Stimulated activated CD4-positive, alpha-beta T cell treated with anti-CD3 and anti-CD28 coated beads, Interleukin-2, amount 100 ng/mL, for 4 hours (primary cell): Measurements from ENCODE around the gene ATP10A.
"Not testable (repeated sequence)": the region's sequence is repeated elsewhere in the genome, so short reads cannot be mapped to it uniquely, and the experiment has no call there.

Experiments used
- DNase-seq: peaks from one replicate; pipeline ENCODE4 v3.0.0-alpha.2; 2020; ENCODE audit warnings: low read depth

ATP10A gene

DNA sequence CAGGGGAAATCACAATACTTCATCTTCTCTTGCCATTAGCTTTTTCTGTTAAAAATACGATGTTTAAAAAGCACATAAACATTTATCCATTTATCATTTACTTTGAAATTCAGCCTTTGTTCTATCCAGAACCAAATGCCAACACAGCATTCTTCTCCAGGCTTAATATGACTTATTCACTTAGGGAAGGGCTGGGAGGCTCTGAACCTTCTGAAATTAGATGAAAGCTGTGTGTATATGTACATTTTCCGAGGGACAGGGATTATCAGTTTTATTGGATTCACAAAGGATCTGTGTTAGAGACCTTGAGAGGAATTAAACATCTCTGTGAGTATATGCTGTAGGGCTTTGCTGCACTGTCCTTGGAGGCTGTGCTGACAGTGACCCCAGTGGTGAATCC lies 213.7 kb downstream of the ATP10A start:
- DNase-seq = no peak

DNA sequence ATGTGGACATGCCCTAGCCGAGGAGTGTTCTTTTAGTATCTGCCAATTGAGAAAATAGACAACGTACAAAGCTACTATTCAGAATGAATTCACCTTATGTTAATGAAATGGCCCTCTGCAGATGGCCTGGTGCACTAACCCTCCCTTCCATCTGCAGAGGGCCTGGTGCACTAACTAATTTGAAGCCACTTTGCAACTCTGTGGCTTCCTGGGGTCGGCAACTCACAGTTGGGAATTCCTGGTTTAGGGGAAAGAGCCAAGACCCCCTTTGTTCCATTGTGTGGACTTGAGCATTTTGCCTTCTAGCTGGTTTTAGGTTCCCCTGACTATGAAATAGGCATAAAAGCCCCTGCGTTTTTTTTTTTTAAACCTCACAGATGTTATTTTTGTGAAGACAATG lies 220.0 kb downstream of the ATP10A start:
- DNase-seq = no peak

DNA sequence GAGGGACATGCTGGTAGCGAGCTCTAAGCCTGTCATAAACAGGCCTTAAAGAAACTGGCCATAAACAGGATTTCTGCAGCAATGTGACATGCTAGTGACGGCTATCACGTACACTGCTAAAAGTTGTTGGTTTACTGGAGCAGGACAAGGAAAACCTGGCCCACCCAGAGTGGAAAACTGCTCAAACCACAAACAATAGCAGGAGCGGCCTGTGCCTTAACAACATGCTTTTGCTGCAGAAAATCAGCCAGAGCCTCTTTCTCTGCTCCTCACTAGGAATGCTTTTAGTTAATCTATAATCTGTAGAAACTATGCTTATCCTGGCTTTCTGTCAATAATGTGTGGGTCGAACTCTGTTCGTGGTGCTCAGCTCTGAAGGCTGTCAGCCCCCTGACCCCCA lies 221.4 kb downstream of the ATP10A start:
- no peak for DNase-seq

DNA sequence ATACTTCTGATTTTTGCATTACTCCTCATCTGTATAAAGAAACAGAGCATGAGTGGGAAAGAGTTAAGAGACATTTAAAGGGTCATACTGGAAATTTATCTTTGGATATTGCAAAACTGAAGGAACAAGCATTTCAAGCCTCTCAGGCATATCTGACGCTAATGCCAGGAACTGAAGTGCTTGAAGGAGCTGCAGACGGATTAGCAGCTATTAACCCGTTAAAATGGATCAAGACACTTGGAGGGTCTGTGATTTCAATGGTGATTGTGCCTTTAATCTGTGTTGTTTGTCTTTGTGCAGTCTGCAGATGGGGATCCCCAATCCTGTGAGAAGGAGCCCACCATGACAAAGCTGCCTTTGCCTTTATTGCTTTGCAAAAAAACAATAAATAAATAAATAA lies 221.8 kb downstream of the ATP10A start:
- no peak for DNase-seq

GRCh38 chr15:25640959-25641358 lies 222.2 kb downstream of the ATP10A start:
- DNase-seq = not testable (repeated sequence)

DNA sequence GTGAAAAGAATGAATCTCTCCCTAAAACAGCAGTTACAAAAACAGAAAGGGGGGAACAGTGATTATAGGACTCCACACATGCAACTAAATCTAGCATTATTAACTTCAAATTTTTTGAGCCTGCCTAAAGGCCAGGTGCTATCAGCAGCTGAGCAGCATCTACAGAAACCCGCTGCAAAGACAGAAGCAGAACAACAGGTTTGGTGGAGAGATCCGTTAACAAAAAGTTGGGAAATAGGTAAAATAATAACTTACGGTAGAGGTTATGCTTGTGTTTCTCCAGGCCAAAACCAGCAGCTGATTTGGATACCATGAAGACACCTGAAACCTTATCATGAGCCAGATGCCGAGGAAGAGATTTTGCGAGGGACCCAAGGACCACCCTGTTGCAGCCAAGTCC lies 222.7 kb downstream of the ATP10A start:
- no peak for DNase-seq

- DNase-seq = not testable (repeated sequence)
These were observed 226.6 kb downstream of the ATP10A start for GRCh38 chr15:25636486-25636885.

- no peak for DNase-seq
These were observed 227.9 kb downstream of the ATP10A start for GRCh38 chr15:25635191-25635590.

DNA sequence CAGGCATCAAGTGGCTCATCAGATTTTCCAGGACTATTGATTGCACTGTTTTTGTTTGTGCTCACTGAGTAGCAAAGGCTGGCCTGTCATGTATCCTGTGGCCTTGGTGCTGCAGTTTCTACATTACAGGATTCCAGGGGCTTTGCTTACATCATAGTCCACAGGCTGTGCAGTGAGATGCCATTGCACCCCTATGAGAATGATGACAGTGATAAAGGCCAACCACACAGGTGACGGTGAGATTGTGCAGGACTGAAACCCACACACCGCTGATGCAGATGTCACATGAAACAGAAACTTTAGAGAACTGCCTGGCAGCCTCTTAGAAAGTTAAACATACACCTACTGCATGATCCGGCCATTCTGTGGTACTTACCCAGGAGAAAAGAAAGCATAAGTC lies 229.3 kb downstream of the ATP10A start:
- DNase-seq = no peak

DNA sequence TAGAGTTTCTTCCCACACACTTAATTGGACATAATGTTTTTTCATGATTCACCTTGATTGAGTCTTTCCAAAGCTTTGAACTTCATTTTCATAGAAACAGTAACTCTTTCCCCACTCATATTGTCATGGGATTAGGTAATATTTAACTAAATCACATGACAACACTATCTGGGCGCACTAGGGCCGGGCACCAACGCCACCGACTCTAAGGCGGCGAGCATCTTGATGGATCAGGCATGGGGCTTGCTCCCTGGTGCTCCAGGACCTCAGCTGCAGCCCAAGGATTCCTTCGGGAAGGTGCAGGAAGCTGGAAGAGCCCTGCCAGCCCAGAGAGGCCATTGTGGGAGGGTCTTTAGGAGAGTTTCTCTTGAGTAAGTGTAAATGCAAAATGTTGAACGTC lies 231.2 kb downstream of the ATP10A start:
- DNase-seq = no peak
